ENCODE results near the gene EPB42. TPM values are rescaled to one million over a fixed set of nuclear protein-coding genes. Genes with fewer than 3 reads are reported as not detected.

The EPB42 gene
- total and polyA plus RNA-seq, 4 experiments from 2014 or later = not detected

- no peak overlapping the region for H3K27ac Mint-ChIP-seq
- no peaks in the 10 kb centered on the region for H3K4me1 ChIP-seq (ENCODE audit: insufficient read depth, low read length)
- peaks cover 7 to 13% of the 10 kb centered on the region in 2 donors for H3K27me3 Mint-ChIP-seq
- DNase-seq = no peak
- intact Hi-C loops (cut with micrococcal nuclease) = no loop called here
- no peaks in the 10 kb centered on the region for H3K36me3 ChIP-seq (ENCODE audit: insufficient read depth, low read length)
- H3K4me3 ChIP-seq (ENCODE audit: low read length in 2 of 2) = no peak overlapping the region
- no peaks in the 10 kb centered on the region for H3K4me1 Mint-ChIP-seq
- no peak overlapping the region for H3K27ac ChIP-seq (ENCODE audit: low read depth, low read length)
- no peaks in the 10 kb centered on the region for H3K27me3 ChIP-seq (ENCODE audit: insufficient read depth, low read length)
- H3K9me3 Mint-ChIP-seq = no peaks in the 10 kb centered on the region
- no peaks in the 10 kb centered on the region for H3K36me3 Mint-ChIP-seq
- H3K9me3 ChIP-seq (ENCODE audit: control insufficient read depth in 1 of 2, low read length in 2 of 2) = no peaks in the 10 kb centered on the region
- CTCF ChIA-PET (ENCODE audit: partially characterized antibody) = interaction anchor here (1.6 to 2.0 kb wide), 2 partner anchors 14 kb away, joined by 6 to 9 read pairs; no protein-coding TSS in a partner anchor
- POLR2A ChIA-PET (ENCODE audit: partially characterized antibody) = no interaction called here
- no peak overlapping the region for H3K4me3 Mint-ChIP-seq
Observed at GRCh38 chr15:43211224-43211735, 9.5 kb downstream of the EPB42 start.

GRCh38 chr15:43210807-43211206 lies 10.0 kb downstream of the EPB42 start:
- Histone ChIP-seq H3K36me3 (ENCODE audit: insufficient read depth, low read length) (no peaks in the 10 kb centered on the region), H3K4me1 (ENCODE audit: insufficient read depth, low read length) (no peaks in the 10 kb centered on the region), H3K4me3 (ENCODE audit: low read length in 2 of 2) (no peak overlapping the region), H3K27ac (ENCODE audit: low read depth, low read length) (no peak overlapping the region), H3K9me3 (ENCODE audit: control insufficient read depth in 1 of 2, low read length in 2 of 2) (no peaks in the 10 kb centered on the region), H3K27me3 (ENCODE audit: insufficient read depth, low read length) (no peaks in the 10 kb centered on the region)
- POLR2A ChIA-PET (ENCODE audit: partially characterized antibody) = no interaction called here
- Mint-ChIP-seq H3K27ac (peak overlapping the region in 1 of 7 donors; percentile 70), H3K4me1 (no peaks in the 10 kb centered on the region), H3K36me3 (no peaks in the 10 kb centered on the region), H3K4me3 (no peak overlapping the region), H3K9me3 (no peaks in the 10 kb centered on the region), H3K27me3 (peaks cover 7 to 13% of the 10 kb centered on the region in 2 donors)
- CTCF ChIA-PET (ENCODE audit: partially characterized antibody) = interaction anchor here (2.0 kb wide), 1 partner anchor 15 kb away, joined by 6 read pairs; no protein-coding TSS in a partner anchor
- intact Hi-C loops (cut with micrococcal nuclease) = no loop called here
- no peak for DNase-seq

DNA sequence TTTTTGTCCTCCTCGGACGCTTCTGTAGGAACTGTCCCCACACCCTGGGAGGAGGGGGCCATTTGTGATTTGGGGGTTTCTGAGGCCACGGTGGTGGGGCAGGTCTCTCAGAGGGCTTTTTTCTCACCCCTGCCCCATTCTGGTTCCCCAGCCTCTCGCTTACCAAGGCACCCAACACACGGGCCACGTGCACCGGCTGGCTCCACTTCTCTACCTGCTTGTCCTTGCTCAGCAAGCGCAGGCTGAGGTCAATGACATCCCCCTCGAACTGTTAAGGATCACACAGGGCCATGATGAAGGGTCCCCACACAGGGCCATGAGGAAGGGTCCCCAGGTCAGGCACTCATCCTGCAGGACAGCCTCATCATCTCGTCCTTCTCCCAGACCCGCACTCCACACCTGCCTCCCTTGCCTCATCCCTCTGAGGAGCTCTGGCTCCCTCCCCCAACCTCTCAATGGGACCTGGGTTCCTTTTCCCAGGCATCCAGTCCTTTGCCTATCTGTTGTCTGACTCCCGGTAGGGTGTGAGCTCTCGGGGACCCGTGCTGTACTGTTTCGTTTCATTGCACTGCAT lies 10.6 kb downstream of the EPB42 start:
- Mint-ChIP-seq H3K27ac (no peak overlapping the region), H3K27me3 (peaks cover 7 to 13% of the 10 kb centered on the region in 2 donors), H3K4me1 (no peaks in the 10 kb centered on the region), H3K36me3 (no peaks in the 10 kb centered on the region), H3K9me3 (no peaks in the 10 kb centered on the region), H3K4me3 (no peak overlapping the region)
- H3K27me3 ChIP-seq (ENCODE audit: insufficient read depth, low read length) = no peaks in the 10 kb centered on the region
- POLR2A ChIA-PET (ENCODE audit: partially characterized antibody) = no interaction called here
- H3K4me3 ChIP-seq (ENCODE audit: low read length in 2 of 2) = no peak overlapping the region
- H3K9me3 ChIP-seq (ENCODE audit: control insufficient read depth in 1 of 2, low read length in 2 of 2) = no peaks in the 10 kb centered on the region
- no peaks in the 10 kb centered on the region for H3K36me3 ChIP-seq (ENCODE audit: insufficient read depth, low read length)
- no peaks in the 10 kb centered on the region for H3K4me1 ChIP-seq (ENCODE audit: insufficient read depth, low read length)
- DNase-seq = no peak
- H3K27ac ChIP-seq (ENCODE audit: low read depth, low read length) = no peak overlapping the region
- intact Hi-C loops (cut with micrococcal nuclease) = no loop called here
- CTCF ChIA-PET (ENCODE audit: partially characterized antibody) = interaction anchor here (2.0 kb wide), 1 partner anchor 15 kb away, joined by 6 read pairs; no protein-coding TSS in a partner anchor

- H3K4me1 ChIP-seq (ENCODE audit: insufficient read depth, low read length) = no peaks in the 10 kb centered on the region
- H3K9me3 Mint-ChIP-seq = no peaks in the 10 kb centered on the region
- H3K9me3 ChIP-seq (ENCODE audit: control insufficient read depth in 1 of 2, low read length in 2 of 2) = no peaks in the 10 kb centered on the region
- no peak overlapping the region for H3K4me3 Mint-ChIP-seq
- no peak for DNase-seq
- ChIA-PET CTCF (ENCODE audit: partially characterized antibody) (interaction anchor here (2.0 kb wide), 1 partner anchor 16 kb away, joined by 6 read pairs; no protein-coding TSS in a partner anchor), POLR2A (ENCODE audit: partially characterized antibody) (no interaction called here)
- no peaks in the 10 kb centered on the region for H3K36me3 Mint-ChIP-seq
- intact Hi-C loops (cut with micrococcal nuclease) = no loop called here
- H3K27me3 ChIP-seq (ENCODE audit: insufficient read depth, low read length) = no peaks in the 10 kb centered on the region
- no peak overlapping the region for H3K4me3 ChIP-seq (ENCODE audit: low read length in 2 of 2)
- H3K4me1 Mint-ChIP-seq = peaks cover 0 to 4% (median 2%) of the 10 kb centered on the region in 4 donors
- H3K36me3 ChIP-seq (ENCODE audit: insufficient read depth, low read length) = no peaks in the 10 kb centered on the region
- peaks cover 7 to 13% of the 10 kb centered on the region in 2 donors for H3K27me3 Mint-ChIP-seq
- no peak overlapping the region for H3K27ac Mint-ChIP-seq
- H3K27ac ChIP-seq (ENCODE audit: low read depth, low read length) = no peak overlapping the region
Observed at GRCh38 chr15:43209059-43209824, 11.6 kb downstream of the EPB42 start.

DNA sequence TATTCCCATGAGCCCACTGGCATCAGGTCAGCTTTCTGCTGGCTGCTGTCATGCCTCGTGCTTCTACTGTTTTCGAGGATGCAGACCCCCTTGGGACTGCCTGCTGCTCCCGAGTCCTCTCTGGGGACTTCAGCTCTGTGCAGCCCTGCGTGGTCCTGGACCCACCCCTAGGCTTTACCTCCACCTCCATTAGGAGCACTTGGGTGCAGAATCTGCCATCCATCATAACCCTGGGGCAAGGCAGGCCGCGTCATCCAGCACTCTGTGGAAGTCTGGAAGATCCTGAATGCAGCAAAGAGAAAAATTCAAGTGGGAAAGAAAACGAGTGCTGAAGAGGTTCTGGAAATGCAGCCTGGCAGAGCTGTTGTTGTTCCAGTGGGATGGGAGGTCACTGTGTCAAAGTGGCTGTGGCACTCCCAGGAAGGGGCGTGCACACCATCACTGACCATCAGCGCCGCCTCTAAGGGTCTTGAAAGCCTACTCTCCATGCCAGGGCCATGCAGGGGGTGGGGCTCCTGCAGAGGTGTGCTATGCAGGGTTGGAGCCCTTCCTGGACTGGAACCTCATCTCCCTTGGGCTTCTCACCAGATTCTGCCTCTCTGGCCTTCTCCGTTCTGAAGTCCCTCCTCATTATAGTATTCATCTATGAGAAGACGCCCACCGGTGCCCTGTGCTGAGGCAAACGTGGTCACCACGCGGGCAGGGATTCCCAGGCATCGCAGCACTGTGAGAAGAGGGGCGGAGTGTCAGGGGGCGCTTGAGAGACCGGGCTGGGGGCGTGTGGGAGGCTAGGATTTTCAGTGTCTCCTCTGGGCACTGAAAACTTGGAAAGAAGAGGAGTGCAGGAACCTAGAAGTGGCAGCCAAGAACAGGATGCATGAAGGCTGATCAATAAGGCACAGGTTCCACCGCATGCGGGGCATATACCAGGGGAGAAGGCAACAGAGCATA lies 12.5 kb downstream of the EPB42 start:
- H3K4me3 Mint-ChIP-seq = no peak overlapping the region
- H3K4me3 ChIP-seq (ENCODE audit: low read length in 2 of 2) = no peak overlapping the region
- intact Hi-C loops (cut with micrococcal nuclease) = no loop called here
- DNase-seq = no peak
- peaks cover 7 to 13% of the 10 kb centered on the region in 2 donors for H3K27me3 Mint-ChIP-seq
- no peaks in the 10 kb centered on the region for H3K9me3 ChIP-seq (ENCODE audit: control insufficient read depth in 1 of 2, low read length in 2 of 2)
- H3K4me1 ChIP-seq (ENCODE audit: insufficient read depth, low read length) = no peaks in the 10 kb centered on the region
- ChIA-PET POLR2A (ENCODE audit: partially characterized antibody) (no interaction called here), CTCF (ENCODE audit: partially characterized antibody) (interaction anchor here (1.3 kb wide), 1 partner anchor 18 kb away, joined by 4 read pairs; no protein-coding TSS in a partner anchor)
- H3K9me3 Mint-ChIP-seq = no peaks in the 10 kb centered on the region
- no peak overlapping the region for H3K27ac Mint-ChIP-seq
- H3K4me1 Mint-ChIP-seq = peaks cover 0 to 6% (median 3%) of the 10 kb centered on the region in 4 donors
- no peaks in the 10 kb centered on the region for H3K27me3 ChIP-seq (ENCODE audit: insufficient read depth, low read length)
- H3K36me3 ChIP-seq (ENCODE audit: insufficient read depth, low read length) = no peaks in the 10 kb centered on the region
- H3K27ac ChIP-seq (ENCODE audit: low read depth, low read length) = no peak overlapping the region
- no peaks in the 10 kb centered on the region for H3K36me3 Mint-ChIP-seq

GRCh38 chr15:43207024-43207423 lies 13.8 kb downstream of the EPB42 start:
- H3K4me3 ChIP-seq (ENCODE audit: low read length in 2 of 2) = no peak overlapping the region
- POLR2A ChIA-PET (ENCODE audit: partially characterized antibody) = no interaction called here
- no peaks in the 10 kb centered on the region for H3K9me3 ChIP-seq (ENCODE audit: control insufficient read depth in 1 of 2, low read length in 2 of 2)
- H3K9me3 Mint-ChIP-seq = no peaks in the 10 kb centered on the region
- CTCF ChIA-PET (ENCODE audit: partially characterized antibody) = interaction anchor here (1.3 kb wide), 1 partner anchor 19 kb away, joined by 4 read pairs; no protein-coding TSS in a partner anchor
- no peaks in the 10 kb centered on the region for H3K36me3 ChIP-seq (ENCODE audit: insufficient read depth, low read length)
- no peaks in the 10 kb centered on the region for H3K36me3 Mint-ChIP-seq
- H3K27ac Mint-ChIP-seq = peak overlapping the region in 1 of 7 donors; percentile 48
- H3K4me1 Mint-ChIP-seq = peaks cover 0 to 6% (median 3%) of the 10 kb centered on the region in 4 donors
- H3K4me1 ChIP-seq (ENCODE audit: insufficient read depth, low read length) = no peaks in the 10 kb centered on the region
- H3K27me3 ChIP-seq (ENCODE audit: insufficient read depth, low read length) = no peaks in the 10 kb centered on the region
- H3K27me3 Mint-ChIP-seq = peaks cover 7 to 13% of the 10 kb centered on the region in 2 donors
- no peak overlapping the region for H3K27ac ChIP-seq (ENCODE audit: low read depth, low read length)
- intact Hi-C loops (cut with micrococcal nuclease) = no loop called here
- no peak for DNase-seq
- H3K4me3 Mint-ChIP-seq = no peak overlapping the region

Measured in CD4-positive, alpha-beta memory T cell (primary cell).